NCI-H1417 treated with DMSO at 0.1 percent for 48 hours (cell line): Measurements from ENCODE around the gene GBP6.
"Not testable (repeated sequence)": the region's sequence is repeated elsewhere in the genome, so short reads cannot be mapped to it uniquely, and the experiment has no call there.

Experiments used
- DNase-seq: peaks from one replicate; lab custom pipeline; 2025; lab: John Stamatoyannopoulos, UW

GBP6 gene, protein sequence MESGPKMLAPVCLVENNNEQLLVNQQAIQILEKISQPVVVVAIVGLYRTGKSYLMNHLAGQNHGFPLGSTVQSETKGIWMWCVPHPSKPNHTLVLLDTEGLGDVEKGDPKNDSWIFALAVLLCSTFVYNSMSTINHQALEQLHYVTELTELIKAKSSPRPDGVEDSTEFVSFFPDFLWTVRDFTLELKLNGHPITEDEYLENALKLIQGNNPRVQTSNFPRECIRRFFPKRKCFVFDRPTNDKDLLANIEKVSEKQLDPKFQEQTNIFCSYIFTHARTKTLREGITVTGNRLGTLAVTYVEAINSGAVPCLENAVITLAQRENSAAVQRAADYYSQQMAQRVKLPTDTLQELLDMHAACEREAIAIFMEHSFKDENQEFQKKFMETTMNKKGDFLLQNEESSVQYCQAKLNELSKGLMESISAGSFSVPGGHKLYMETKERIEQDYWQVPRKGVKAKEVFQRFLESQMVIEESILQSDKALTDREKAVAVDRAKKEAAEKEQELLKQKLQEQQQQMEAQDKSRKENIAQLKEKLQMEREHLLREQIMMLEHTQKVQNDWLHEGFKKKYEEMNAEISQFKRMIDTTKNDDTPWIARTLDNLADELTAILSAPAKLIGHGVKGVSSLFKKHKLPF

GRCh38 chr1:89363638-89364536 lies at the start of gene GBP6:
TSS of gene GBP6 (plus strand) at chr1:89364059. CDS start at chr1:89368552, 4,493 bp downstream.
- no peak for DNase-seq

DNA sequence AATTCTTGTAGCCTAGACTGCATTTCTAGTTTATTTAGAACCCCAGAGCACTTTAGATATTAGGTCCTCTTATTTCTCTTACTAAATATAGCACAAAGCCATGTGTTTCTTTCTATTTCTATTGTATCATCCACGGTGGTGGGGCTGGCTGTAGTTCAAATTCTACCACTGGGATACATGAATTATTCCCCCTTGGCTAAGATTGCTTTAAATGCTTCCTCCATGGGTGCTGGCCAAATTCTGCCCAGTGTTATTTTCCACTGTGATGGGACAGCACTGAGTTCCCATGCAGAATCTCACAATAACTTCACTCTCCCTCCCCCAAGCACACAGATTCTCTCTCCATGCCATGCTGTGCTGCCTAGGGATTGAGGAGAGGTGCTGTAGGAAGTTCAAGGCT lies 41.5 kb upstream of the GBP6 start:
- DNase-seq = no peak

- DNase-seq = no peak
These were observed 32.0 kb upstream of the GBP6 start for GRCh38 chr1:89331890-89332289.

DNA sequence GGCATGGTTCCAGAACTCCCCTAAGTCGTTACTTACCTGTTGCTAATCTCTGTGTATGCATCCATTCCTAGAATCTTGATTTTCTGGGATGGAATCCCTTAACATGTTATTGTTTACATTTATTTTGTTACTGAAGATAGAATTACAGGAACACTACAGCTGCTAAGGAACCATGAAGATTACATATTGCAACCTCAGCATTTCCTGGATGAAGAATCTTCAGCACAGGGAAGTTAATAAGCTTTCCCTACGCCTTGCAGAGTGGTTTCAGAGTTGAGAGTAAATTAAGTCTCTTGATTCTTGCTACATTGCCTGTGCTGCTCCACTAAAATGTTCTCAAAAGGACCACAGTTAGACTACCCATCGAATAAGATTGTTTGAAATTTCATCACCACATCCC lies 31.4 kb upstream of the GBP6 start:
- DNase-seq = no peak

GRCh38 chr1:89335486-89335885 lies 28.4 kb upstream of the GBP6 start:
- no peak for DNase-seq

DNA sequence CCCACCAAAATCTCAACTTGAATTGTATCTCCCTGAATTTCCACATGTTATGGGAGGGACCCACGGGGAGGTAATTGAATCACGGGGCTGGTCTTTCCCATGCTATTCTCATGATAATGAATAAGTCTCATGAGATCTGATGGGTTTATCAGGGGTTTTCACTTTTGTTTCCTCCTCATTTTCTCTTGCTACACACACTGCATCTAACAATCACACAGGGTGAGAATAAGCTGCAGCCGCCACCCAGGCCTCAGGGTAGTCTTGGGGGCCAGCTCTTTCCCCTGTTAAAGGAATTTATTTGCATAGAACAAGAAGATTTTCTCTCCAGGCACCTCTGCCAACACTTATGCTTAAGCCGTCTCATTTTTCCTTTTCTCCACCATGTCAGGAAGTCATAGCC lies 26.0 kb upstream of the GBP6 start:
- DNase-seq = no peak

GRCh38 chr1:89339039-89339438 lies 24.8 kb upstream of the GBP6 start:
- DNase-seq = no peak

GRCh38 chr1:89345479-89345878 lies 18.4 kb upstream of the GBP6 start:
- not testable (repeated sequence) for DNase-seq

- no peak for DNase-seq
These were observed 16.6 kb upstream of the GBP6 start for GRCh38 chr1:89347296-89347695.

GRCh38 chr1:89350298-89350697 lies 13.6 kb upstream of the GBP6 start:
- DNase-seq = no peak

- no peak for DNase-seq
These were observed 12.1 kb upstream of the GBP6 start for GRCh38 chr1:89351597-89352311.

DNA sequence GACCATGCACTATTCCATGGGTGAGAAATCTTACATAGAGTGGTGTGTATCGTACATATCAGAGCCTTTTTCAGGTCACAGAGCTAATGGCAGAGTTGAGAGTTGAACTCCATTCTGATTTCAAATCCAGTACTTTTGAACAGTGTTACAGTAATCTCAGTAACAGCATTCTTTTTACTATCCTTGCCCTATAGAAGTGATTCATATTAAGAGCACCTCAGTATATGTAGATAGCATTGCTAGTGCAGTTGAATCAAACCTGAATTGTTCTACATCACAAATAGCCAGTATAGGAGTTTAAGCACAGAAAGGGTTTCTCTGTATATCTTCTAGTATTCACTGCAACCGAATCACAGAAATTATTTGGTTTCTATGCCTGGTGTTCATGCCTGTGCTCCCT lies 11.4 kb upstream of the GBP6 start:
- no peak for DNase-seq

DNA sequence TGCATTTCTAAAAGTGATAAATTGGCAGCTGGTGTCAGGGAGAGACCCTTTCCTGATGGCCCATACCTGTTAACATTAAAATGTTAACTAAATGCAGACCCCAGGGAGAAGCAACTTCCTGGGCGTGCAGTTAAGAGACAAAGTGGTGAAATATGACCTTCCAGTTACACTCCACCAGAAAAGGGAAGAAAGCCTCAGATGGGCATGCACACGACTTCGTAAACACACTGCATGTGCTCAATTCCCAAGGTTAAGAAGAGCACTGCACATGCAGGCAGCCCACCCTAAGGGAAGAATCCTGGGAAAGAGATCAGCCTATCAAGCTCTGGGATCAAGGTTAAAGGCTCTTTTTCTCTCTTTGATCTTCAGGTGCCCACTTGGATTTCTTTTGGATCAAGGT lies 9.7 kb upstream of the GBP6 start:
- DNase-seq = no peak

- no peak for DNase-seq
These were observed 8.8 kb upstream of the GBP6 start for GRCh38 chr1:89355056-89355455.

GRCh38 chr1:89356658-89357400 lies 7.0 kb upstream of the GBP6 start:
- DNase-seq = no peak

DNA sequence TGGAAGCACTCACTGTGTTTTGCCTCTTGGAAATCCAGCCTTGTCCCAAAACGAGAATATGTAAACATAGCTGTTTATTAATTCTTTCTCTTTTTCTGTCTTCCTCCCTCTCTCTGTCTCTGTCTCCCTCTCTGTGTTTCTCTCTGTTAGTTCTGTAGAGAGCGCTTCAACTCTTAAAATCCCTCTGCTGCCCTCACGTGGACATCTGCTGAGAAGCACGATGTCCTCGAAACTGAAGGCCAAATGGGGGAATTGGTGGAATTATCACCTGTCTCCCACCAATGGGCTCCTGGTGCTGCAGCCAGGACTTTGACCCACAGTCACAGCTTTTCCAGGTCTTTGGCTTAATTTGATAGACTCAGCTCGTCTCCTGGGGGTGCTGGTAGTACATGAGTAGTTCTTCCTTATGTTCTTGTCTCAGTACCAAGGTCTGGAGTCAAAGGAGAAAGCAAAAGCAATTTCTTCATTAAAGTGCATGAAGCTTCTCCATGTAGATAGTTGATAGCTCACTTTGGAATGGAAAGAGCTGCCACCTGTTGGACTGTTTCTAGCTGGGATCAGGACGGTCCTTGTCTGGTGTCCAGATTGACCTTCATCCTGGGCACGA lies 5.5 kb upstream of the GBP6 start:
- peak; percentile 10 for DNase-seq

- no peak for DNase-seq
These were observed 3.1 kb upstream of the GBP6 start for GRCh38 chr1:89360716-89361115.

GRCh38 chr1:89361681-89362080 lies 2.2 kb upstream of the GBP6 start:
- no peak for DNase-seq

- no peak for DNase-seq
These were observed 663 bp upstream of the GBP6 start for GRCh38 chr1:89363196-89363595.

- no peak for DNase-seq
These were observed 1.2 kb downstream of the GBP6 start for GRCh38 chr1:89364954-89365550.
